HG03457 (cell line): ENCODE data around the gene RND2.

Experiments
- ATAC-seq: cut with Tn5 transposase; IDR thresholded peaks from one replicate; pipeline ENCODE4 v1.9.1; 2021; ENCODE audit warnings: moderate number of reproducible peaks; ENCODE audit not compliant: unreplicated experiment

Gene RND2

DNA sequence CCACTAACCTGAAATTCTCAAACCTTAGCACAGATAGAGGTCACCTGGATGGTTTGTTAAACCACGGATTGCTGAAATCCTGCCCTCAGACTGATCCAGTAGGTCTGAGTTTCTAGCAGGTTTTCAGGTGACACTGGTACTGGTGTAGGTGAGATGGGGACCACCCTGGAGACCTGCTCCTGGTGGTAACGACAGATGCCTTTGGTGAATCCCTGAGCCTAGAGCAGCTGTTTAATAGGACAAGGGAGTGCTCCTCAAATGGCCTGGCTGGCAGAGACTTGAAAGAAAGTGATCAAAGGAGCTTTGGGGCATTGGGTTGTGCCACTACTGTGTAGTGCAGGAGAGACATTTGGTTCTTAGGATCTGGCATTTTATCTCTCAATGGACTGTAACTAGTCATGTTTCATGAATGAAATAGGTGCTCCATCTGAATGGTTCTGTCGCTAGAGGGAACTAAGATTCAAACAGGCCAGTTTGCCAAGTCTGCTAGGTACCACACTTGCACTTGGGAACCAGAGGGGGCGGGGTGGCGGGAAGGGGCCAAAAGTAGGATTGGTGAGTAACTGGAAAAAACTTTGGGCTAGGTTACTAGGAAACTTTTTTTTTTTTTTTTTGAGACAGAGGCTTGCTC is 21.4 kb upstream of the RND2 start:
- ATAC-seq: no peak

DNA sequence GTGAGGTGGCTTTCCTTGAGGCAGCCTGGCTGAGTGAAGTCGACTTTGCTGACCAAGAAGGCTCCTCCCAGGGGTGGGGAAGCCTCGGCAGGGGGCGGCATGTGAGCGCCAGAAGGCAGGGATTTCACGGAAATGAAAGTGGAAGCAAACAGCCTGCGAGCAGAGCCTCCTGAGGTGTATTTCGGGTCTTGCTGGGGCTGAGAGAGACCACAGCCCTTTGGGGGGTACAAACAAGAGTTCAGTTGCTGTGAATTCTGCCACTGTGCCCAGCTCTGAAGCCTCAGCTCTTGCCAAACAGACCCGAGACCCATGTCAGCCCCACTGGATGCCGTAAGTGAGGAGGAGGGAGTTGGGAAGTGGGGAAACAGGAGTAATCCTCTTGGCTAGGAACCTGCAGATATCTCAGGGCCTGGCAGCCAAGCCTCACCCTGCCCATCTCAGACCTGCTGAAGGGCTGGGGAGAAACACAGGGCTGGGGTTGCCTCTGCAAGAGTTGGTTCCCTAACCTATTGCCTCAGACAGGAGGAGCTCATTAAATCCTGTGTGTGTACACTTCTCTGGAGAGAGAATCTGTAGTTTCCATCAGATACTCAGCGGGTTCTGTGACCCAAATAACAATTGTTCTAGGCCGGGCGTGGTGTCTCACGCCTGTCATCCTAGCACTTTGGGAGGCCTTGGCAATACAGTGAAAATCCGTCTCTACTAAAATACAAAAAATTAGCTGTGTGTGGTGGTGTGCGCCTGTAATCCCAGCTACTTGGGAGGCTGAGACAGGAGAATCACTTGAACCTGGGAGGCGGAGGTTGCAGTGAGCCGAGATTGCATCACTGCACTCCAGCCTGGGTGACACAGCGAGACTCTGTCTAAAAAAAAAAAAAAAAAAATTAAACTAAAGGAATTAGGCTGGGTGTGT is 18.1 kb upstream of the RND2 start, which contains the start of gene IFI35:
Gene IFI35 (plus strand): TSS at position 146 of the 913 bp plus-strand sequence. CDS start 164 bp downstream, at position 310.
- no peak for ATAC-seq

DNA sequence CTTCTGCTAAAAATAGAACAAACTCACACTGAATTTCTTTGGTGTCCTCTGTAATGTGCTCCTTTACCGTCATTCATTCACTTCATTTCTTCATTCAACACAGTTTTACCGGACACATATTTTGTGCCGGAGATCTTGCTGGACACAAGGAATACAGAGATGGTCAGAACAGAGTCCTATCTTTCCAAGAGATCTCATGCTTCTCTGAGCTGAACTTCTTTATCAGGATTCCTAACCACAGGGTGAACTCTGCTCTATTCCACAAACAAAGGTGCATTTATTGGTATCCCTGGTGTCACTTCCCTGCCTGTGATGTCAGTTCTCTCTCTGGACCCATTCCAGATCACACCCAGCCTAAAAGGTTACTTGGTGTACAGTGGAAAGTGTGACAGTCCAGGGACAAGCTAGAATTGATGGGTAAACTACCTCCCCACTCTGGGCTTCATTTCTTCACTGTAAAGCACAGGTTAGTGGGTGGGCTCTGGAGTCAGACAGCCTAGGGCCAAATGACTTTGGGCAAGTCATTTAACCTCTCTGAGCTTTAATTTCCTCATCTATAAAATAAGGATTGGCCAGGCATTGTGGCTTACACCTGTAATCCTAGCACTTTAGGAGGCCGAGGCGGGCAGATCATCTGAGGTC is 14.2 kb upstream of the RND2 start:
- no peak for ATAC-seq

DNA sequence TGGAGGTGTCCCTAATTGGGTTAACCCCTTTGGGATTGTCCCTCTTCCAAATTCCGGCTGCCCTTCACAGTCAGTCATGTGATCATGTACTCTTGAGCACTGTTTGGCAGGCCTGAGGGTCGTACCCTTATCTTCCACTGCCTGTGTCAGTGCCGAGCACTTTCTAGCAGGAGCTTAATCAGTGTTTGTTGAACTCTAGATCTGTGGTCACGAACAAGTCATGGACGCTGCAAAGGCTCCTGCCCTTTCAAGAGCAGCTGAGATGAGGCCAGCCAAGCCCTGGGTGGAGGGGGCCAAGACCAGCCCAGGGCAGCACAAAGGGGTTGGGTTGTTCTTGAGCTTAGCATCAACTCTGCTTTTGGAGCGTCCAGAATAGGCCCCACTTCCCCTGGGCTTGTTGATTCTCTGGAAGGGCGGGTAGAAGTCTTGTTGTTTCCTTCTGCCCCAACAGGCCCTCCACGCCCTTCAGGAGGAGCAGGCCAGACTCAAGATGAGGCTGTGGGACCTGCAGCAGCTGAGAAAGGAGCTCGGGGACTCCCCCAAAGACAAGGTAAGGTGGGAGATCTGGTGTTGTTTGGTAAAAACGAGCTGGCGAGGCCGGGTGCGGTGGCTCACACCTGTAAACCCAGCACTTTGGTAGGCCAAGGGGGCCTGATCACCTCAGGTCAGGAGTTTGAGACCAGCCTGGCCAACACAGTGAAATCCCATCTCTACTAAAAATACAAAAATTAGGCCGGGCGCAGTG is 13.1 kb upstream of the RND2 start:
- no peak for ATAC-seq

DNA sequence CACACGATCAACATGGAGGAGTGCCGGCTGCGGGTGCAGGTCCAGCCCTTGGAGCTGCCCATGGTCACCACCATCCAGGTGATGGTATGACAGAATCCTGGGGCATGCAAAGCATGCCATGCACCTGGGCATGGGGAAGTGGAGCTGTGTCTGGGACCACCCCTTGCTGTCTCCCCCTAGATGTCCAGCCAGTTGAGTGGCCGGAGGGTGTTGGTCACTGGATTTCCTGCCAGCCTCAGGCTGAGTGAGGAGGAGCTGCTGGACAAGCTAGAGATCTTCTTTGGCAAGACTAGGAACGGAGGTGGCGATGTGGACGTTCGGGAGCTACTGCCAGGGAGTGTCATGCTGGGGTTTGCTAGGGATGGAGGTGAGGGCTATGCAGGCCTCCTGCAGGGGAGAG is 11.7 kb upstream of the RND2 start:
- no peak for ATAC-seq

DNA sequence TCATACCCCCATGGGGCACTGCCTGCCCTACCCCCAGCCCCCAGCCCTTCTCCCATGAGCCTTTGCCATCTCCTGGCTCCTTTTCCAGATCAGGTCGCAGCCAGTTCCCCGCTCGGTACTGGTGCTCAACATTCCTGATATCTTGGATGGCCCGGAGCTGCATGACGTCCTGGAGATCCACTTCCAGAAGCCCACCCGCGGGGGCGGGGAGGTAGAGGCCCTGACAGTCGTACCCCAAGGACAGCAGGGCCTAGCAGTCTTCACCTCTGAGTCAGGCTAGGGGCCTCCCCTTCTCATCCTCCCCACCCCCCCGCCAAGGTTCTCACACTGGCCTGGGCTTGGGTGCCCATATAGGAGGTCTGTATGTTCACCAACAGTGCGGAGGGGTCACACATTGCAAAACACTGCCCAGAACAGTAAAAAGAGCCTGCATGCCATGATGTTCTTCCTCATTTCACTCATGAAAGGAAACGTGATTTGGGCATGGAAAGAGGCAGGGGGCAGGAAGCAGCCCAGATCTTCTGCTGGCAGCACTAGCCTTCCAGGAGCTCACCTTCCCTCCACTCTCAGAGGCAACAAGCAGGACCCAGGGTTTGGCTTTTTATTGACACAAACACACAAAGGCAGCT is 10.9 kb upstream of the RND2 start:
- no peak for ATAC-seq

DNA sequence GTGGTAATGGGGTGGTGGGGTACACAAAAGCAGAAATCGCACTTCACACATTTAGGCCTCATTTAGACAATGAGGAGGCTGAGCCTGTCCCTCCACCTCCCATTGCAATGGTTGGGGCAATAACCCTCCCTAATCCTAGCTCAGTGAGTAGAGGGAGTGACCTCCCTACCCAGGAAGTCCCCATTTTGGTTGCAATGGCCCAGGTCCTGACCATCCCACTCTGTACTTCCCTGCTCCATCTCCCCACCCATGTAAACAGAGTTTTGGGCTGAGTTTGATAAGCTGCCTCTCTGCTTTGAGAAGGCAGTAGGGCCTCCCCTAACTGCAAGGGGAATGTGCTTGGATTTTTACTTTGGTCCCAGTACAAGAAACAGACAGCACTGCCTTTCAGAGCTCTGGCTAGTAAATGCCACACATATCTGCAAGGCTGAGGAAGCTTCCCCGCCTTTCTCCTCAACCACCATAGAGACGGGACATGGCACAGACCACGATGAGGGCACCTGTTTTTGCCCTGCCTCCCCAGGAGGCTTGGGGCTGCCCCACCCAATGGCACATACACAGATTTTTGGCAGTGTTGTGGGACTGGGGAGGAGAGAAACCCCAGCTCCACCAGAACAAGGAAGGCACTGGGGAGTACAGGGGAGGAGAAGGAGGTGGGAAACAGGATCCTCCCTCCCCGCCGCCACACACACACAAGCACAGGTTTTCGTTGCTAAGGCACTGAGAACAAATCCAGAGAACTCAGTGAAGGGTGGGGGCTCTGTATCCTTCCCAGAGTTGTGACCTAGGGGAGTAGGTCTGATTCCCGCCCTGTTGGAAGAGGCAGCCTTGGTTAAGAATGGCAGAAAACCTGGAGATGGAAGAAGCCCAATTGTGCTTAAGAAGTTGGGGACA is 10.1 kb upstream of the RND2 start:
- no peak for ATAC-seq

DNA sequence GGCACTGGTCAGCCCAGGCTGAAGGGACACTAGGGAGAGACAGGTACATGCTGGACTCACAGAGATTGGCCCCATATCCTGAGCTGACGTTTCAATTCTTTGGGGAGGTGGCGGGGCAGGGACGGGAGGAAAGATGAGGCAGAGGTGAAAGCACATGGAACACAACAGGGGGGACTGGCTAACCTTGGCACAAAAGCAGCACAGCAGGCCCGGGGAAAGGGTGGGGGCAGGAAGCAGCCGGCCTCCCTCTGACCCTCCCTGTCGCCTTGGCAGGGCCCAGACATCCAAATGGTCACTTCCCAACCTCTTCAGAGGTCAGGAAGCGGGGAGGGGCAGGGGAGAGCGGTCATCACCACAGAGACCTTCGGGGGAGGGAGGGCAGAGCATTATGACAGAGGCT is 9.5 kb upstream of the RND2 start:
- ATAC-seq: no peak

DNA sequence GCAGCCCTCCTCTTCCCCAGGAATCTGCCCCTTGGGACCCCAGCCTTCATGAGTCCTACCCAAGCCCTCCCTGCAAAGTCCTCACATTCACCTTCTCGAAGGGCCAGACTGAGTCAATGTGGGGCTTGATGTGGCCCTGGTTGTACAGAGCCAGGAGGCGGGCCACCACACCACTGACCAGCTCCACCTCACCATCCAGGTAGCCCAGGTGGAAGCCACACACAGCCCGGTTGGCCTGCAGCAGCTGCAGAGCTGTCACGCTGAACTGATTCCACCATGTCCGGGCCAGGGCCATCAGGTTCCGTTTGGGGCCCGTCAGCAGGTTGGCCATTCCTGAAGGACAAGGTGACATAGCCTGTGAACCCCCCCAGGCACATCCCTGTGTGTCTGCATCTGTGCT is 8.8 kb upstream of the RND2 start:
- no peak for ATAC-seq

DNA sequence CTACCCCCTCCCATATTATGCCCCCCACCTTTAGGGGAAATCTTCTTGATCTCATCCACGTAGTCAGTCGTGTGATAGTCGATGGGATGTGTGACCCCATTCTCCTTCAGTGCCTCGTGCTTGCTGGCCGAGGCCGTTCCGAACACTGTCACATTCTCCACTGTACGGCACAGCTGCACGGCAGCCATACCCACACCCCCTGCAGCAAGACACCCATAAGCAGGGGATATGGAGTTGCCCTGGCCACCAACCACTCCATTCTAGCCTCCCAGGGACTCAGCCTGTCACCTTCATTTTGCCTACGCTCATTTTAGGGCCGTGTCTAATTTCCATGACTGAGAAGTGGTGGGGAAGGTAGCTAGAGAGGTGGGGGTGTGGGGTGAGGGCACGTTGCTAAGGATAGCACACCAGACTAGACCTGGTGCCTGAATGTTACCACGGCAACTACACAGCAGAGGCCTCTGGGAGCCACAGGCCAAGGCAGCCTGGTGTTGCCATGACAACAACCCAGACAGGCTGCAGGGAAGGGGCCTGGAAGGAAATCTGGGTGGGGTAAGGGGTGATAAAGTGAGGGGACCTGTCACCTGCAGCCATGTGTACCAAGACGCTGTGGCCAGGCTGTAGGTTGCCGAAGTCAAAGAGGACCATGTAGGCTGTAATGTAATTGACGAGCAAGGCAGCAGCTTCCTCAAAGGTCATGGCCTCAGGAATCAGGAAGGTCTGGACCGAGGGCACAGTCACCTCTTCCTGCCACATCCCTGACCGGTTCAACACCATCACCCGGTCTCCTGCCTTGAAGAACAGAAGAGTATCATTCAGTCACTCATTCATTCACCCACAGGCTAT is 6.8 kb upstream of the RND2 start:
- no peak for ATAC-seq

DNA sequence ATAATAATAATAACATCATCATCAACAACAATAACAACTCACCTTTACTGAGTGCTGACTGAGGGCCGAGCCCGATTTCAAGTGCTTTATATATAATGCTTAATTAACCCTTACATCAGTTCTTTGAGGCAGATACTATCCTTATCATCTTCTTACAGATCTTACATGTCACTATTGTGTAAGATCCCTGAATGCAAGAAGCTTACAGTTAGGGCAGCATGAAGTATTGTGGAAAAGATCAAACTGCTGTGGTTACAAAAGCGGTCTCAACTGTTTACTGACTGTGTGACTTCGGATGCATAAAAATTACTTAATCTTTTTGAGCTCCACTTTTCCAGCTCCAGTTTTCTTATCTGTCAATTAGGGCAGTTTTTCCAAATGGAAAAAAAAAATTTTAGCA is 6.1 kb upstream of the RND2 start:
- no peak for ATAC-seq

DNA sequence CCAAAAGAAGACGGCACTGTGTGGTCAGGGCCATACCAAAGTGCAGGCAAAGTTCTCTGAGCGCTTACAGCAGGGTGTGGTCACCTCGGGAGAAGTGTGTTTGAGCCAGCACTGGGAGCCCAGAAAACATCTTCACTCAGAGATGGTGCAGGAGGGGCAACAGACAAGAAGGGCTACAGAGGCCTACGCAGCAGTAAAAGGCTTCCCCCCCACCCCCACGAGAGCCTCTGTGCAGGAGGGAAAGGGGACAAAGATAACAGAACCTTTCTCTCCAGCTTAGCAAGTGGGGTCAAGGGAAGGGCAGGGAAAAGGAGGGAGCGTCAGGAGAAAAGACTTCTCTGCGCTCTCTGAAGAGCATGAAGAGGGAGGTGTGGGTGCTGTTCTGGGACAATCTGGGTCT is 5.6 kb upstream of the RND2 start:
- no peak for ATAC-seq

DNA sequence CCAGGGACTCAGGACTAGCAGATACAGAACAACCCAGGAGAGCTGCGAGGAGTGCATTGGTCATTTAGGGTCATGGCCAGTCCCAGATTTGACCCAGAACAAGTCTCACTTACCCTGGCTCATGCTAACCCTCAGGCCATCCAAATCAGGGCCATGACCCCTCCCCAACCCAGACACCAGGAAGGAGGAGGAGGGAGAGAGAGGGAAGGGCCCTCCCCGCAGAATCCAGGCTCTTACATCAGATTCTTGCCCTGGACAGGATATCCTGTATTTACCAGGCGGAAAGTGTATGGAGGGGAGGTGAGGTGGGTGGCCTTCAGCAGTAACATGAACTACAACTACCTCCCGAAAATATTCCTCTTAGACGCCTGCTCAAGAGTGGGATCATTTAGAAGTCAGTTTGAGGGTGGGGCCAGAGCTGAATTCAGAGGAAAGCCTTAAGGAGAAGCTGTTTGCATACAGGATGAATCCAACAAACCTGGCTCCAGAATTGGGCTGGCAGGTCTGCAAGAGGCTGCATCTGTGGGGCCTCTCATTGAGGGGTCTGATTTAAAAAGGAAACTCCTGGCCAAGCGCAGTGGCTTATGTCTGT is 4.9 kb upstream of the RND2 start:
- ATAC-seq: no peak

DNA sequence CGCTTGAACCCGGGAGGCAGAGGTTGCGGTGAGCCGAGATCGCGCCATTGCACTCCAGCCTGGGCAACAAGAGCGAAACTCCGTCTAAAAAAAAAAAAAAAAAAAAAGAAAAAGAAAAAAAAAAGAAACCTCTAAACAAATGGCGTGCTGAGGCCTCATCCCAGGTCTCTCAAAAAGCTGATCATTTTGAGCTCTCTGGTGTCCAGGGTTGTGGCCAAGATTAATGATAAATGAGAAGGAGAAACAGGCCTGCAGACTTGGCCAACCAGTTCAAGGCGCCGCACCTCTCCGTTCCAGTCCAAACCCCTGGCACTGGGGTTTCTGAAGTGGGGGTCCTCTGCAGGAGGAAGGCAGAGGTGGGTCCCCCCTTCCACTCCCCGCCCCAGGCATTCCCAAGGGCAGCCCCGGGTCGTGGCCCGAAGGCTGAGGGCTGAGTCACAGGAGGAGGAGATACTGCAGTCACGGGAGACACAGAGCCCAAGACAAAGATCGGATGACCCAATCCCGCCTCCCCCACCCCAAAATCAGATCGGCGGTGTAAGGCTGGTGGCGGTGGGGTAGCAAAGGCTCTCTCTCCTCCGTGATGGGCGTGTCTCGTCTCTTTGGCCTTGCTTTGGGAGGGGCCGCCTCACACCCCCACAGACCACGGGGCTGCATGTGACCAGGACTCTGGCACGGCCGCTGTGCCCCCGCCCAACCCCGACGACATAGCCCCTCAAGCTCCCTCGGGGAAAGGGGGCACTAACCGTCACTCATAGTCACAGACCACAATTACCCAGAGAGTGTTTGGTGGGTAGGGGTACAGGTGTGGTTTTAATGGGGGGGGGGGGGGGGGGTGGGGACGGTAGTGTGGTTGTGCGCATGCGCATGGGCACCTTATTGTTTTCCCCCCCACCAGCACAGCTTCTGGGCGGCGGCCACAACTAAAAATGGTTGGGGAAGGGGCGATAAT is 4.0 kb upstream of the RND2 start:
- ATAC-seq: no peak

DNA sequence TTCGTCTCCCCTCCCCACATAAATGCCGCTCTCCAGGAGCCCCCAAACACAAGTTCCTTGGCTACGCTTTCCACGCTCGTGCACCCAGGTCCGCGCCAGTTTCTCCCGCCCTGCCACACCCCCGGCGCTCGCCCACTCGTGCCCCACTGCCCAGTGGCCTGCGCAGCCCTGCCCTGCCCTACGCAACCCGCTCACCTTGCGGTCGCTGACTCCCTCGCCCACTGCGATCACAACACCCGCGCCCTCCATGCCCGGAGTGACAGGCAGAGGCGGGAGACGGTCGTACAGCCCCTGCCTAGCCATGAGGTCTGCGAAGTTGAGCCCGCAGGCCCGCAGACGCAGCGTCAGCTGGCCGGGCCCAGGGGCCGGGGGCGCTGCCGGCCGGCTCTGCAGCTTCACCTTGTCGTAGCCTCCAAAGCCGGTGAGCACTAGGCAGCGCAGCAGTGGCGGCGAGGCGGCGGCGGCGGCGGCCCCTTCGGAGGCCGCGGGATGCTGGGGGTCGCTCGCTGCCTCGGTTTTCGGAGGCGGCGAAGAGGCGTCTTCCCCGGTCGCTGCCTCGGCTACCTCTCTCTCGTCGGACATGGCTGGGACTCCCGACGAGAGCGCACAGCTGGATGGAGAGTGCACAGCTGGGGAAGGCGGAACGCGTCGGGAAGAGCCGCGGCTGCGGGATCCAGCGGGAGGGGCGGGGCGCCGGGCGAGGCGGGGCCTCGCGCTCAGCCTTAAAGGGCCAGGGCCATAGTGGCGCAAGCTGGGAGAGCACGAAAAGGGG is 3.1 kb upstream of the RND2 start, which contains the start of gene VAT1:
Gene VAT1 (minus strand): TSS at position 645 of the 772 bp plus-strand sequence. CDS start 63 bp downstream, at position 582.
- no peak for ATAC-seq

DNA sequence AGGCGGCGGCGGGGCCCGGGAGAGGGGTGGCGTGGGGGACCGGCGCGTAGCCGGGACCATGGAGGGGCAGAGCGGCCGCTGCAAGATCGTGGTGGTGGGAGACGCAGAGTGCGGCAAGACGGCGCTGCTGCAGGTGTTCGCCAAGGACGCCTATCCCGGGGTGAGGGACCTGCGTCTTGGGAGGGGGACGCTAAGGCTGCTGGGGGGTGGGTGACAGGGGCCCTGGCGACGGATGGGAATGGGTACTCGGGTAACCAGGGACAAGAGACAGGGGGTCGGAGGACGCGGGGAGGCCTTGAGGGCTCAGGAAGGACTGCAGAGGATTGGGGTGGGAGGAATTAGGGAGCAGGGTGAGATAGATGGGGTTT is 243 bp downstream of the RND2 start:
- no peak for ATAC-seq
